Astrocyte of the spinal cord (primary cell): Measurements from ENCODE around the gene LCOR.

Experiments
- DNase-seq: peaks from one replicate; pipeline ENCODE4 v3.0.0; 2011; ENCODE audit warnings: low read depth, low spot score
- H3K4me3 ChIP-seq: 2 replicates; pipeline ENCODE4 v1.5.1; 2011; ENCODE audit warnings: low read depth, mild to moderate bottlenecking, low read length, moderate library complexity
- CTCF ChIP-seq: IDR thresholded peaks from 2 replicates; pipeline ENCODE4 v1.5.1; 2012; ENCODE audit warnings: low read depth, mild to moderate bottlenecking, low read length, inconsistent platforms
- in situ Hi-C: cut with HindIII; loops from 2 replicates; pipeline ENCODE4 v1.10.0; 2017; ENCODE audit warnings: low sequenced_read_pairs

Gene LCOR

GRCh38 chr10:96880575-96880974, 48.5 kb downstream of the LCOR start:
- TF ChIP-seq CTCF: no peak
- no peak for DNase-seq
- no peak overlapping the region for H3K4me3 ChIP-seq
- in situ Hi-C loops: no loop called here

- TF ChIP-seq CTCF: no peak
- no peak for DNase-seq
- H3K4me3 ChIP-seq: no peak overlapping the region
- in situ Hi-C loops: no loop called here
These were observed 57.5 kb downstream of the LCOR start for GRCh38 chr10:96889415-96890171.

- in situ Hi-C loops: no loop called here
- DNase-seq: no peak
- no peak for TF ChIP-seq CTCF
- H3K4me3 ChIP-seq: no peak overlapping the region
These were observed 58.0 kb downstream of the LCOR start for GRCh38 chr10:96890172-96890513.

- DNase-seq: no peak
- no peak for TF ChIP-seq CTCF
- in situ Hi-C loops: no loop called here
- no peak overlapping the region for H3K4me3 ChIP-seq
These were observed 58.5 kb downstream of the LCOR start for GRCh38 chr10:96890580-96890979.

- TF ChIP-seq CTCF: no peak
- DNase-seq: no peak
- in situ Hi-C loops: no loop called here
- no peak overlapping the region for H3K4me3 ChIP-seq
These were observed 59.7 kb downstream of the LCOR start for GRCh38 chr10:96891840-96892239.

- no peak for TF ChIP-seq CTCF
- DNase-seq: no peak
- in situ Hi-C loops: no loop called here
- H3K4me3 ChIP-seq: no peak overlapping the region
These were observed 63.7 kb downstream of the LCOR start for GRCh38 chr10:96895662-96896424.
